ENCODE measurements around the gene SNX9.
"Not testable (repeated sequence)": the region's sequence is repeated elsewhere in the genome, so short reads cannot be mapped to it uniquely, and the experiment has no call there.

SNX9 gene

GRCh38 chr6:157830354-157831017, 7.4 kb downstream of the SNX9 start:
- DNase-seq (ENCODE audit: low read depth in 2 of 3, low spot score in 1 of 3), result no peak

- DNase-seq (ENCODE audit: low read depth in 2 of 3, low spot score in 1 of 3), result no peak
Measured at GRCh38 chr6:157831018-157831369, 7.9 kb downstream of the SNX9 start.

- DNase-seq (ENCODE audit: low read depth in 2 of 3, low spot score in 1 of 3), result no peak
Measured at GRCh38 chr6:157831424-157832249, 8.6 kb downstream of the SNX9 start.

GRCh38 chr6:157832250-157832967, 9.4 kb downstream of the SNX9 start:
- no peak for DNase-seq (ENCODE audit: low read depth in 2 of 3, low spot score in 1 of 3)

- no peak for DNase-seq (ENCODE audit: low read depth in 2 of 3, low spot score in 1 of 3)
Measured at GRCh38 chr6:157834549-157834948, 11.5 kb downstream of the SNX9 start.

- no peak for DNase-seq (ENCODE audit: low read depth in 2 of 3, low spot score in 1 of 3)
Measured at GRCh38 chr6:157838718-157839430, 15.8 kb downstream of the SNX9 start.

GRCh38 chr6:157839606-157840005, 16.6 kb downstream of the SNX9 start:
- no peak for DNase-seq (ENCODE audit: low read depth in 2 of 3, low spot score in 1 of 3)

GRCh38 chr6:157840261-157840660, 17.2 kb downstream of the SNX9 start:
- no peak for DNase-seq (ENCODE audit: low read depth in 2 of 3, low spot score in 1 of 3)

- DNase-seq (ENCODE audit: low read depth in 2 of 3, low spot score in 1 of 3), result no peak
Measured at GRCh38 chr6:157840776-157841175, 17.7 kb downstream of the SNX9 start.

- no peak for DNase-seq (ENCODE audit: low read depth in 2 of 3, low spot score in 1 of 3)
Measured at GRCh38 chr6:157841211-157841840, 18.3 kb downstream of the SNX9 start.

- DNase-seq (ENCODE audit: low read depth in 2 of 3, low spot score in 1 of 3), result no peak
Measured at GRCh38 chr6:157842212-157842611, 19.2 kb downstream of the SNX9 start.

GRCh38 chr6:157844196-157844595, 21.1 kb downstream of the SNX9 start:
- DNase-seq (ENCODE audit: low read depth in 2 of 3, low spot score in 1 of 3), result not testable (repeated sequence)

GRCh38 chr6:157845493-157846259, 22.6 kb downstream of the SNX9 start:
- no peak for DNase-seq (ENCODE audit: low read depth in 2 of 3, low spot score in 1 of 3)

GRCh38 chr6:157847846-157848245, 24.8 kb downstream of the SNX9 start:
- no peak for DNase-seq (ENCODE audit: low read depth in 2 of 3, low spot score in 1 of 3)

GRCh38 chr6:157848693-157849092, 25.6 kb downstream of the SNX9 start:
- no peak for DNase-seq (ENCODE audit: low read depth in 2 of 3, low spot score in 1 of 3)

- DNase-seq (ENCODE audit: low read depth in 2 of 3, low spot score in 1 of 3), result no peak
Measured at GRCh38 chr6:157849288-157850017, 26.4 kb downstream of the SNX9 start.

GRCh38 chr6:157850030-157850429, 27.0 kb downstream of the SNX9 start:
- no peak for DNase-seq (ENCODE audit: low read depth in 2 of 3, low spot score in 1 of 3)

- DNase-seq (ENCODE audit: low read depth in 2 of 3, low spot score in 1 of 3), result no peak
Measured at GRCh38 chr6:157853018-157853805, 30.2 kb downstream of the SNX9 start.

Data from stimulated activated CD4-positive, alpha-beta T cell treated with anti-CD3 and anti-CD28 coated beads, Interleukin-12 subunit alpha, Interleukin-12 subunit beta, amount 100 ng/mL, for 48 hours (primary cell).